GM12865 (cell line): ENCODE measurements around the gene ARFGAP1.
"Not testable (repeated sequence)": the region's sequence is repeated elsewhere in the genome, so short reads cannot be mapped to it uniquely, and the experiment has no call there.

ENCODE experiments used
- DNase-seq: peaks from one replicate; pipeline ENCODE4 v3.0.0; 2010; ENCODE audit warnings: low read depth
- H3K4me3 ChIP-seq: 2 replicates; pipeline ENCODE4 v1.5.1; 2011; ENCODE audit warnings: mild to moderate bottlenecking, low read depth, low read length, control low read depth
- TF ChIP-seq, protein P1 (sequence below): IDR thresholded peaks from 2 replicates; pipeline ENCODE4 v1.5.1; 2011; ENCODE audit warnings: low read length, control low read depth, low read depth, inconsistent platforms; ENCODE audit not compliant: insufficient read depth; ENCODE audit errors: missing control alignments

Gene ARFGAP1

DNA sequence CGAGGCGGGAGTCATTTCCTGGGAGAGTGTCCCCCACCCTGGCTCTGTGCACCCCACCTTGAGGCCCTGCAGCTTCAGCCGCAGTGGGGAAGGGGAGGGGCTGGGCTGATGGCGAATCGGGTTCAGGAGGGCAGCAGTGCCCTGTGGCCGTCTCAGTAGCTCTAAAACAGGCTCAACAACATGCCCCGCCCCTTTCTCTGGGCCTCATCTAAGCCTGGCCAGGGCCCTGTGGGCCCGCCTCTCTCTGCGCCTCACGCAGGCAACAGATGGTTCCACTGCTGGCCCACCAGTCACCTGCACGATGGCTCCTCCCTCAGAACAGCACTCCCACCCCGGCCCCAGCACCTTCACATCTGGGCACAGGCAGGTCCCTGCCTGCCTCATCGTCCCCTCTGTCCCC is 58.3 kb downstream of the ARFGAP1 start:
- TF ChIP-seq, protein P1, sequence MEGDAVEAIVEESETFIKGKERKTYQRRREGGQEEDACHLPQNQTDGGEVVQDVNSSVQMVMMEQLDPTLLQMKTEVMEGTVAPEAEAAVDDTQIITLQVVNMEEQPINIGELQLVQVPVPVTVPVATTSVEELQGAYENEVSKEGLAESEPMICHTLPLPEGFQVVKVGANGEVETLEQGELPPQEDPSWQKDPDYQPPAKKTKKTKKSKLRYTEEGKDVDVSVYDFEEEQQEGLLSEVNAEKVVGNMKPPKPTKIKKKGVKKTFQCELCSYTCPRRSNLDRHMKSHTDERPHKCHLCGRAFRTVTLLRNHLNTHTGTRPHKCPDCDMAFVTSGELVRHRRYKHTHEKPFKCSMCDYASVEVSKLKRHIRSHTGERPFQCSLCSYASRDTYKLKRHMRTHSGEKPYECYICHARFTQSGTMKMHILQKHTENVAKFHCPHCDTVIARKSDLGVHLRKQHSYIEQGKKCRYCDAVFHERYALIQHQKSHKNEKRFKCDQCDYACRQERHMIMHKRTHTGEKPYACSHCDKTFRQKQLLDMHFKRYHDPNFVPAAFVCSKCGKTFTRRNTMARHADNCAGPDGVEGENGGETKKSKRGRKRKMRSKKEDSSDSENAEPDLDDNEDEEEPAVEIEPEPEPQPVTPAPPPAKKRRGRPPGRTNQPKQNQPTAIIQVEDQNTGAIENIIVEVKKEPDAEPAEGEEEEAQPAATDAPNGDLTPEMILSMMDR: no peak
- H3K4me3 ChIP-seq: no peak overlapping the region
- no peak for DNase-seq

DNA sequence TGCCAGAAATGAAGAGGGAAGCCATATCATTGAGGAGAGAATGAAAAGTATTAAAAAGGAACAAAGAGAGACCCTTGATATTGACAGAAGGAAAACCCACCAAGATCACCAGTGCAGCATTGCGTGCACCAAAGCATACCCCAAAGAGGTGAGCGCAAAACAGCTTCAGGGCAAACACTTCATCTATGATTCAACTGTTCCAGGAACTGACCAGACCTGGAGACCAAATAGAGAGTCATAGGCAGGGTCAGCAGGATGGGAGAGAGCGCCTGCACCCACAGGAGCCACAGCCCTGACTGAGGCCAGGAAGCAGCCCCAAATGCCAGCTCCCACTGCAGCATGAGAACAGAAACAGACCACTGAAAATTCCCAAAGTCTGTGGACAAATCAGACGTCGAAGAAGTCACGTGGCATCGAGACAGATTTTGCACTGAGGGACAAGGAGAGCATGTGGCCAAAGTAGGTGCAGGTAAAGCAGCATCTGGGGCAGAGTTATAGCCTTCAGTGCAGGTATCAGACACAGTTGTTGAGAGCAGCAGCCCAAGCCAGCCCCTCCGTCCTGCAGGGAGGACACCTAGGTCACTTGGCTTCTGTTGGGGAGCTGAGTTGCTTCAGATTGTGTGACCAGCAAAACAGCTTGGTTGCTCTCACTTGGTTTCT is 59.3 kb downstream of the ARFGAP1 start:
- H3K4me3 ChIP-seq: no peak overlapping the region
- DNase-seq: no peak
- TF ChIP-seq, protein P1: no peak

DNA sequence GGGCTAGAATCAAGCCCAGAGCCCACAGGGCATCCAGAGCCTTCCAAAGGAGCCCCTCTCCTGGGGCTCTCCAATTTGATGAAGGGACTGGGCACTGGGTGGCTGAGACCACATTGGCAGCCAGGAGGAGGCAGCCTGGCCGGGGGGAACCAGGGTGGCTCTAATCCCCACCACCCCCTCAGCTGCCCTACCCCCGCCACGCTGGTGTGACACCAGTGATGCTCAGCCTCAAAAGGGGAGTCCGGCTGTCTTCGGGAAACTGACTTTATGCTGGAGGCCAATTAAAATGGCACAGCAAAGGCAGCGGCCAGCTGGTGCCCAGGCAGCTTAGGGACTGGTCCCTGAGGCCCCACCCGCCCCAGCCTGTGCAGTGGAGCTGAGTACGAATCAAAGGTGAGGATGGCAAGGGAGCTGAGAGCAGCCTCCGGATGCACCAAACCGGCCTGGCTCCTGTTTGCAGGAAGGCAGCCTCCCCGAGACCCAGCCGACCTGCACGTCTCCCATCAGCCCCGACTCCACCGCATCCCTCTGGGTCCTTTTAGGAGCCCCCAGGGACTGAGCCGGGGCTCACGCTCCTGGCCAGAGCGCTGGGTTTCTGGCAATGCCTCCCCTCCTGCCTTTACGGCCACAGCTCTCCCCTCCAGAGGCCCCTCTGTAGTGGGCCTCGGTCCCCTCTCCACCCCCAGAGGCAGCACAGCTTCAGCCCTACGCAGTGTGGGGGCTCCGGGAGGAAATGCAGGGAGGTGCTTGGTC is 60.1 kb downstream of the ARFGAP1 start:
- no peak for DNase-seq
- H3K4me3 ChIP-seq: no peak overlapping the region
- TF ChIP-seq, protein P1: no peak

DNA sequence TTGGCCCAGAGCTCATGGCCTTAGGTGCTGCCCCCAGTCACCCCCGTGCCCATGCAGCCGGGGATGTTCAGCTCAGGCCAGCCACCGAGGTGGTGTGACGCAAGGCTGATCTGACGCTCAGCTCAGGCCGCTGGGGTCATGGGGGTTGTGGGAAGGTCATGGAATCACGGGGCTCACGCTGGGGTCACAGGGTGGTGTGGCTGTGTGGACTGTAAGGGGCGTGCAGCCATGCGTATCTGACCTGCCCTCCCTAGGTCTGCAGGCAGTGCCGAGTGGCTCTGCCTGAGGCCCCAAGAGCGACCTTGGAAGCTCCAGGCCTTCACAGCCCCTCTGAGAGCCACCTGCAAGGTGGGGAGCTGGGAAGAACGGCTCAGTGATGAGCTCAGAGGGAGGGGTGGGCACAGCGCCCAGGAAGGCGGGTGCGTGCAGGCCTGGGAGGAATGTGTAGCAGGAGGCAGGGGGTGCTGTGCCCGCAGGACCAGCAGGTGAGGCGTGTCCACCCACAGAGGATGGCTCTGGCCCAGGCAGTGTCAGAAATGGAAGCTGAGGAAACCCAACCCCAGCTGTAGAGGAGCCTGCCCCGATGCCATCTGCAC is 60.7 kb downstream of the ARFGAP1 start:
- TF ChIP-seq, protein P1: no peak
- no peak for DNase-seq
- no peak overlapping the region for H3K4me3 ChIP-seq

DNA sequence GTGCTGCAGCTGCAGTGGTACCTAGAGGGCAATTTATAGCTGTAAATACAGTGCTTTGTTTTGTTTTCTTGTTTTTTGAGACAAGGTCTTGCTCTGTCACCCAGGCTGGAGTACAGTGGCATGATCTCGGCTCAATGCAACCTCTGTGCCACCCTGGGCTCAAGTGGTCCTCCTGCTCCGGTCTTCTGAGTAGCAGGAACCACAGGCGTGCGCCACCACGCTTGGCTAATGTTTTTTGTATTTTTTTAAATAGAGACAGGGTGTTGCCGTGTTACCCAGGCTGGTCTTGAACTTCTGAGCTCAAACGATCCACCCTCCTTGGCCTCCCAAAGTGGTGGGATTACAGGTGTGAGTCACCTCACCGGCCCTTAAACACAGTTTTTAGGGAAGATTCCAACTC is 61.7 kb downstream of the ARFGAP1 start:
- no peak for DNase-seq
- TF ChIP-seq, protein P1: no peak
- no peak overlapping the region for H3K4me3 ChIP-seq

DNA sequence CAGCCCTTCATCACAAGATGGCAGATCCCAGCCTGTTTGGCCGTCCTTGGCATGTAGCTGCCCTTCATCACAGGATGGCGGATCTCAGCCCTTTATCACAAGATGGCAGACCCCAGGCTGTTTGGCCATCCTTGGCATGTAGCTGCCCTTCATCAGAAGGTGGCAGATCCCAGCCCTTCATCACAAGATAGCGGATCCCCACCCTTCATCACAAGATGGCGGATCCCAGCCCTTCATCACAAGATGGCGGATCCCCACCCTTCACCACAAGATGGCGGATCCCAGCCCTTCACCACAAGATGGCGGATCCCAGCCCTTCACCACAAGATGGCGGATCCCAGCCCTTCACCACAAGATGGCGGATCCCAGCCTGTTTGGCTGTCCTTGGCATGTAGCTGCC is 62.4 kb downstream of the ARFGAP1 start:
- not testable (repeated sequence) for H3K4me3 ChIP-seq, DNase-seq

DNA sequence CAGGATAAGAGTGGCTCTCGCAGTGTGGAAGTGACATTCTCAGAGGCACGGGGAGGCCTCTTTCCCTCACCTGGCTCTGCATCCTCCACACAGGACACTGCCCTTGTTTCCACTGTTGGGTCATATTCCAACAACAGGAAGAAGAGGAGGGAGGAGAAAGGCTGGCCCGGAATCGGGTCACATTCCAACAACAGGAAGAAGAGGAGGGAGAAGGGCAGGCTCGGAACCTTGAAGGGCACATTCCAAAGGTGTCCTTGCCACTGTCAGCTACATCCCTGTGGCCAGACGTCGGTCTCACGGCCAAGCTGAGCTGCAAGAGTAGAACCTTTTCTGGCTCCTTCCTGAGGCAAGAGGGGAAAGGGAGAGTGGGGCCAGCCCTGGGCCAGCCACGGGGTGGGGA is 63.1 kb downstream of the ARFGAP1 start:
- TF ChIP-seq, protein P1: no peak
- no peak overlapping the region for H3K4me3 ChIP-seq
- DNase-seq: no peak
